GM18511 (cell line): ENCODE measurements around the gene IPO5.

Source experiments
- ATAC-seq: cut with Tn5 transposase; IDR thresholded peaks from one replicate; pipeline ENCODE4 v1.9.1; 2021; ENCODE audit warnings: mild to moderate bottlenecking, moderate library complexity; ENCODE audit not compliant: unreplicated experiment

The IPO5 gene

DNA sequence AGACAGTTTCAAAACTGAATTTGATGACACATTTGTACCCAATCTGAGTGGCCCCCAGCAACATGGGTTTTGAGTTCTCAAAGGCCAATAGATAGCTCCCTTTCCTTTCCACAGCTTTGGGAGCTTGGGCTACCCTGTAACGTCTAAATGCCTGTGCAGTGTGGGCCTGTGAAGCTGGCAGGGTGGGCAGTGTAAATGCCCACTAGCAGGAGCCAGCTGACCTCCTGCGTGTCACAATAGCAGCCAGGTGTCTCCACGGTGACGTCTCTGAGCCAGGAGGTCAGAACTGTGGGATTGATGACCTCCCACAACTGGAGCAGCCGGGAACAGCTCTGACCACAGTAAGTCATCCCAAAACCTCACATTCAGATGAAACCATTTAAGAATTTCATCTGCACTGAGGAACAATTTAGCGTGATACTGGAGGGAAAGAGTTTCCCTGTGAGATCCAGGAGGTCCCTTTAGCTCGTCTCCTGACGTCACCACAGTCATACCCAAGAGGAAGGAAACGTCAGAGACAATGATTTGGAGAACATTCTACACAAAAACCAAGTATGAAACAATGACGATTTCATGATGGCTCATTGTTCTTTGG lies at the start of gene IPO5:
Gene IPO5, plus strand, starts transcription at position 300 of the 595 bp plus-strand sequence. CDS start 23,022 bp downstream, outside the sequence.
- no peak for ATAC-seq

DNA sequence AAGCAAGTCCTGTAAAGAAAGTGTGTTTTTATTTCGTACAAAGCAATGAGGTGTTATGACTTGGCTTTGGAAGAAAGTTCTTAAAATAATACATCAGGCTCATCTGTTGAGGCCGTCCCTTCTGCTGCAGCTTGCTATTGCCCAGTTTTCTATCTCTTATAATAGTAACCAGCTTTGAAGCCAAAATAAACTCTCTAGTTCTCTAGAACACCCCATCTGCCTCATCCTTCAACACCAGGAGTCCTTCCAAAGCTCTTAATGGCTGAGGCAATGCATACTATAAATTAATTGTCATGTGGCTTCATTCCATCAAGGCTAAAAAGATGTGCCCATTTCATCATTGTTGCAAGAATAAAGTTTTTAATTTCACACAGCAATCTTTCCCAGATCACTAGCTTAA lies 49.4 kb upstream of the IPO5 start:
- no peak for ATAC-seq

DNA sequence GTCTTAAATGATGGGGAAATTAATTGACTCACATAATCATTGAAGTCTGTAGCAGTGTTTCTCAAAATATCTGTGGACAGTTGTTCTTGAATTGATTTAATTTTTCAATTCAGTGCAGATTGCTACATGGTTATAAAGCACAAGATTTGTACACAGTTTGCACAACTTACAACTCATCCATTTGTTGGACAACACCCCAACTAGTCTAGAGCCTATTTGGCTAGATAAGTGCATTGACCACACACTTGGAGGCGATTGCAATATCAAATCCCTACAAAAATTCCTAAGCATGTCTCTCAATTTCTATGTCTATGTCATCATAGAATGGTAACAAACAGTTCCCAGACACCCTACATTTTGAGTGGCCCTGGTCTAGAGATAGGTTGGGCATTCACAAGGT lies 48.0 kb upstream of the IPO5 start:
- no peak for ATAC-seq

DNA sequence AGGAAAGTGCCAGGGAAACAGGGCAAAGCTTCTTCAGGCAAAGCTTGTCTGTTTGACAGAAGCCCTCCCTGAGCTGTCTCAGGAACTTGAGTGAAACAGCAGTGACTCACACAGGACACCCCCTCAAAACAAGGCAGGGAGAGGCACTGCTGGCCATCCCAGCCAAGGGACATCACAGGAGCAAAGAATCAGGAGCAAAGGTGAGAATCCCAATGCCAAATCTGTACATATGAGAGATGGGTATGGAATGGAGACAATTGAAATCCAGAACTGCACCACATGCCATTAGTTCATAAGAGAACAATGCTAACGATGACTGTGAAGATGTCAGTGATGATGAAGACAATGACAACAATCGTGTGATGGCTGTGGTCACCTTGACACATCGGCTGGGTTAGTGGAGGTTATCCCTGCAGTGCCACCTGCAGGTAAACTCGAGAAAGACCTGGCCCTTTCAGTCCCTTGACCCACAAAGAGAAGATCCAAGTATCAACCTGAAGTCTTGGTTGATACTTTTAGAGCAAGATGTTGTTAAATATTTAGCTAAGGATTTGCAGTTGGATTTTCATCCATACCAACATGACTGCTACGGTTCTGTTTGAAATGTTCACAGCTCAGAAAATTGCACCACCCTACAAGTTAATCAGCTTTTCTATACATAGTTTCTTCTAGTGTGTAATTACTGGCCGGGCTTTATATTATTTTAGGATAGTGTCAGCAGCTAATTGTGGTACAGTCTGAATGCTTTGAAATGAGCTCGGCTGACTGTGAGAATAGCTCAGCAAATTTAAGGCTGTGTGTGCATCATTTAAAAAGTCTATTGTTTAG lies 42.0 kb upstream of the IPO5 start:
- ATAC-seq = peak; percentile 76

DNA sequence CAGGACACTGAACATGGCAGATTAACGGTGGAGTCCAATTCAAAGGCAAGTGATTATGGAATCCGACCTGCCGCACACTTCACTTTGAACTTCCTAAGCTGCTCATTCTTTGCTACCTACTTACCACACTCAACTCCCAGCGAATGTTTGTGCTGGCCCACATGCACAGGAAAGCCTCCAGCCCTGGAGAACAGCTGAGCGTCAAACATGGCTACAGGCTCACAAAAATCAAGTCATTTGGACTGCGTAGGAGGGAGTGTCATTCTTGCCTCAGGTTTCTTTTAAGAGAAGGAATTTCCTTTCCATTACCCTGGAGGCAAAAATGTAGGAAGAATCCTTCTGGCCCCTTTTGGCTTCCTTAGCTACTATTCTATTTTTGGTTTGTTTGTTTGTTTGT lies 41.3 kb upstream of the IPO5 start:
- ATAC-seq = no peak

DNA sequence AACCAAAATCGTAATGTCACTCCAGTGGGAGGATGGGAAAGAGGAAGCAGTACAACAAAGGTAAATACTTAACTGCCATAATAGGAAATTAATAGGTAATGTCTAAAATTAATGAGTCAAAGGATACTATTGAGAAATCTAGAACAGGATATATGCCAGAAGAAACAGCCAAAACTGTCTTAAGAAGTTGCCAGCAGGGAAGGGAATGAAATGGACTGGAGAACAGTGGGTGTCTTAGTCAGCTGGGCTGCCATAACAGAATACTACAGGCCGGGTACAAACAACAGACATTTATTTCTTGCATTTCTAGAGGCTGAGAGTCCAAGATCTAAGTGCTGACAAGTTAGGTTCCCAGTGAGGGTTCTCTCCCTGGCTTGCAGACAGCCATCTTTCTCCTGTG lies 40.3 kb upstream of the IPO5 start:
- ATAC-seq = no peak

DNA sequence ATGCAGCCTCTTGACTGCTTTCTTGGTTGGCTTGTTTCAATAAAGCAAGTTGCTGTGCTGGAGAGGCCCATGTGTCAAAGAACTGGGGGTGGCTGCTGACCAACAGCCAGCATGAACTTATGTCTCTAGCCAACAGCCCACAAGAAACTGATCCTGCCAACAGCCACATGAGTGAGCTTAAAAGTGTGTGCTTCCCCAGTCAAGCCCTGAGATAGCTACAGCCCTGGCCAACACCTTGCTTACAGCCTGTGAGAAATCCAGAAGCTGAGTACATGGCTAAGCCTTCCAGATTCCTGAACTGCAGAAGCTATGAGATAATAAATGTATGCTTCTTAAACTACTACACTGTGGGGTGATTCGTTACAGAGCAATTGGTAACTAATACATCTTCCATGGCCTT lies 38.9 kb upstream of the IPO5 start:
- no peak for ATAC-seq

DNA sequence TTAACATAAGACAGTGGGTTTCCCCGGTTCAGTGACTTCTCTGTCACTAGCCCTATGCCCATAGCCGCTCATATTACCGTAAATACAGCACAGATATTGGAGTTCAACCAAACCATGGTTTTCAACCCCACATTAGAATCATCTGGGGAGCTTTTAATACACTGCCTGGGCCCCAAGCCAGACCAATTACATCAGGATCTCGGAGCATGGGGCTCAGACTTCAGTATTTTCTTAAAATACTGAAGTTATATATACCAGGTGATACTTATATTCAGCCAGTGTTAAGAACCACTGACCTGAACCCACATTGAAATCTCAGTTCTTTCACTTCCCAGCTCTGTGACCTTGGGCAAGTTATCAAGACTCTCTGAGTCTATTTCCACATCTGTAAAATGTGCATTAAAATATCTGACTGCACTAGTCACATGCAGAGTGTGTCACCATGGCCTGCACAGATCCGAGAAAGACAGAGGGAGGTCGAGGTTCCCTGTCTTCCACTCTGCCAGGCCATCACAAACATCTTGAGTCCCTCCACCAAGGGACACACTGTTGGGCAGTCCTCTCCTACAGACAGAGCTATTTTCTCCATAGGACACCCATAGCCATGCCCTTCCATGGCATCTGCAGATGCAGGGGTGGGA lies 32.2 kb upstream of the IPO5 start:
- ATAC-seq = no peak

DNA sequence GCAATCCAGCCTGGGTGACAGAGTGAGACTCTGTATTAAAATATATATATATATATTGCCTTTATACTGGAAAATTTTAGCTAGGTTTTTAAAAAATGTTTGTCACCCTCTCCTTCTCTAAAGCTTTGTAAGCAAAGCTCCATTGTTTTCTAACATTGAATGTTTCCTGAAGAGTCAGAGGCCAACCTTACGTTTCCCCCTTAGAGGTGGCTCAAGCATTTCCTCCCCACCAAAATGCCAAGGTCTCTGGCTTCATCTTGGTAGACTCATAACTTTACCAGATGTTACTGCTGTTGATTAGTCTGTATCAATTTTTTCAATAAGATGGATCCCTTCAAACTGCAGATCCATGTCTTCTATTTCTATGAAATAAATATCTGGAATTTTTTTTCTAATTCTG lies 25.2 kb upstream of the IPO5 start:
- no peak for ATAC-seq

DNA sequence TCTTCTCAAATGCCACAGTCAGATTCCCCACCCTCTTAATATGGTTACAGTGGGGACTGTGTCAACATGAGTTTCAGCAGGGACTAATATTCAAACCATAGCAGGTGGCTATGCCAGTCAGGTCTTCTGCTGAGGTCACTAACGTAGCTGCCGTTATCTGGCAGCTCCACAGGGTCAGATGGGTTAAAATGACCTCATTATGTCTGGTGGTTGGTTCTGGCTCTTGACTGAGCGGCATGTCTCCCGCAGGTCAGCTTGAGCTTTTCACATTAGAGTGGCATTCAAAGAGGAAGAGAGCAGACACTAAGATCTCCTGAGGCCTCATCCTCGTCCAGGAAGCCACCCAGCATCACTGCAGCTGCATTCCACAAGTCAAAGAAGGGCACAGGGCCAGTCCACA lies 21.4 kb upstream of the IPO5 start:
- ATAC-seq = no peak

DNA sequence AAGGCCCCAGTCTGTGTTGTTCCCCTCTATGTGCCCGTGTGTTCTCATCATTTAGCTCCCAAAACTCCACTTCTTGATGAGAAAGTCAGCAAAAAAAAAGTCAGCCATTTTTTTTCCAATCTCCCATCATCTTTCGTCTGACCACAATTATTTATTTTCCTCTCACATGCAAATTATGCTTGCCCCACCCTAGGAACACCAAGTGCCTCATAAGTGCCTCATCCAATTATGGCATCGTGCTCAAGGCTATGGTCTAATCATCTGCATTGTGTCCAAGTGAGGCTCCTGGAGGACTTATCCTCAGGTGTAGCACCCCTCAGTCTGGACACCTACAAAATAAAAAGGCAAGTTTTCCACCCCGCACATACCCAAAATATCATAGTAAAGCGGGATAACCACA lies 20.8 kb upstream of the IPO5 start:
- no peak for ATAC-seq

DNA sequence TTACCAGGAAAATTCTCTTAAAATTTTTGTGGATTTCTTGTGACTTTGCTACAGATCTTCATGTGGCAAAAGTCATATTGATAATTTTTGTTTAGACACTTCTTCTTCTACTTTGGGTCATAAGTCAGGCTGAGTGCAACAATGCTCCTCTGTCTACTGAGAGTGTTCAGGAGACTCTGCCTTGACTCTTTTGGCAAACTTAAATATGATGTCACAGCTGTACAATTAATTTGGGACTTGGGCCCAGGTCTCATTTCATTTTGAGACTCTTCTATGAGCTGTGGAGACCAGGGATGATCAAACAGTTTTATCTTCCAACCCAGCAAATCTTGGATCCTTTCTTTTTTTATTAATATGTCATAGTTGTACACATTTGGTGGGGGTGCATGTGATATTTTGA lies 19.7 kb upstream of the IPO5 start:
- ATAC-seq = no peak

DNA sequence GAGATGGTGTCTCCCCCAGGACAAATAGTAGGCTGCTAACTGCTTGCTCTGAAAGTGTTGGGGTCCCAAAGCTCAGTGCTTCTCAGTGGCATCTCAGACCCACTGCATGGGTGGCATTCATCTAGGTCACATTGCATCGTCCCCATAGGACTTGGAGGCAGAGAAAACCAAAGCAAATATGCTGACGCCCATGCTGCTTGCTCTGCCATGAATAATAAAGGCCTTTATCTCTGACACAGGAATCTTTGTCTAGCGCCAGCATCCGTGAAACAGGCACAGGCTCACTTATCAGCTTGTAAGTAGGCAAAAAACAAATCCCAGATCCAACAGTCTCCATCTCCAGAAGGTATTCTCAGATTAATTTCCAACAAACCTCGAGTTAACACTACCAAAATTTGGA lies 18.9 kb upstream of the IPO5 start:
- no peak for ATAC-seq

DNA sequence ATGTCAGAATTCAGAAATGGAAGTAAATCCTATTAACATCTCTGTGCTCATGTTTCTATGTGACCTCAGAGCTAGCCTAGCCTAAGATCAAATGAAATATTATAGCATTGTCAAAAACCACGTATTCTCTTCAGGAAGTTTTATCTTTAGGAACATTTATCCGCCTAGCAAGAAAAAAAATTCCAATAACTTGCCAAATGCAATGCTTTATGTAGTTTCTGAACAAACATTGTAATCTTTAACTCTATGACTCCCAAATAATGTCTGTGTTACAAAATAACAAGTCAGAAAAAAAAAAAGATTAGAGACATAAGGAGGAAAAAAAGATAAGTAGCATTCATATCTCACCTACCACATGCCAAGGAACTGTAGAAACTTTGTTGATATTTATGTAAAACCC lies 18.4 kb upstream of the IPO5 start:
- no peak for ATAC-seq

DNA sequence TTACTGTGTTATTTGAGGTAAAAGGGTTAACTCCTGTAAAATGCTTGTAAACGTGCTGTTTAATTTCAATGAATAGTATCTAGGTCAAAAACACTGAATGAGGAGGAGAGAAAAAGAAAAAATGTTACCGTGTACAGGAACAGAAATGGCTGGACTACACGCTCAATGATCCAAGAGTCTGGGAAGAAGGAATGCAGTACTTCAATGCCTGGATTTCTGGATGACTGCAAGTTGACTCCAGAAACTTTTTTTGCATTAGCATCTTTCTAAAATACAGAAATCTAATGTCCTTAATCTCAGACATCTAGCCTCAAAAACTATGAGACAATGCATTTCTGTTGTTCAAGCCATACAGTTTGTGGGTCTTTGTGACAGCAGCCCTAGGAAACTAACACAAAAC lies 17.4 kb upstream of the IPO5 start:
- ATAC-seq = no peak

DNA sequence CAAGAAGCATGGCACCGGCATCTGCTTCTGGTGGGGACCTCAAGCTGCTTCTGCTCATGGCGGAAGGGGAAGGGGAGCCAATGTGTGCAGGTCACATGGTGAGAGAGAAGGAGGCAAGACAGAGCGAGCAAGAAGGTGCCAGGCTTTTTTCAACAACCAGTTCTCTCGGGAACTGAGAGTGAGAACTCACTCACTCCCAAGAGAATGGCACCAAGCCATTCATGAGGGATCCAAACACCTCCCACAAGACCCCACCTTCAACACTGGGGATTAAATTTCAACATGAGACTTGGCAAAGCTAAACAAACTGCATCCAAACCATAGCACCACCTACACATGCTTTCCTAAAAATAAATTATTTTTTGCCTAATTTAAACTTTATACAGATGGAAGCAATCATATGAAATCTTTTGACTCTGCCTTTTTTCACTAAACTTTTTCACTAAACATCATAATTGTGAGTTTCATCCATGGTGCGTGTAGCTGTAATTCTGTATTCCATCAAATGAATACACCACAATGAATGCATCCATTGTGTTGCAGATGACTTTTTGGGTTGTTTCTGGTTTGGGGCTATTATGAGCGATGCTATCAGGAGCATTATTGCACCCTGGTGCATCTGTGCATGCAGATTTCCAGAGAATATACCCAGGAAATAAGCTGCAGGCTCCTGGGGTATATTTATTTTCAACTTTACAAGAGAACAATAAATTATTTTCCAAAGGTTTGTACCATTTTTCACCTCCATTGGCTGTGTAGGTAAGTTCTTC lies 14.6 kb upstream of the IPO5 start:
- ATAC-seq = no peak

DNA sequence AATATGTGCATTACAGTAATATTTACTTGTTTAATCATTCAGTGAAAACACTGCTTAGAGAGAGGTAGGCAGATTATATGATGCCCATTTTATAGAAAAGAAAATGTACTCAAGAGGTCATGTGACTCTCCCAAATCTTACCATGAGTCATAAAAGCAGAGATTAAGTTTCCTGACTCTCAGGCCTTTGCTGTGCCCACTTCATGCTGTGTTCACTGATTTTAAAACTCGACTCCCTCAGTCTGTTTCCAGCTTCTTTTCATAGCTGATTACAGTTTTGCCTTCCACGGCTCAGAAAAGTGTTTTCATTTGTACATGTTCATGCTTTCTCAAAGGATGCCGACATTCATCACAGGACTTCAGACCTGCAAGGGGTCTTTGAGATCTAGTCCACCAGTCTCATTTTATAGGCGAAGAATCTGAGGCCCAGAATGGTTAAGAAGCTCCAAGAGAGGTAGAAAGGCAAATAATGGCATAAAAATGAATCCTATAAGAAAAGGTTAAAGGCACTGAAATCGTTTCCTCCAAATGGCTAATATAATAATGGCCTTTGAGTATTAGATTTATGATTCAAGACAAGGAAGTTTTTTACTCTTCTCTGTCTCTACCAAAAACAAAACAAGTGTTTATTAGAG lies 9.0 kb upstream of the IPO5 start:
- ATAC-seq = no peak

DNA sequence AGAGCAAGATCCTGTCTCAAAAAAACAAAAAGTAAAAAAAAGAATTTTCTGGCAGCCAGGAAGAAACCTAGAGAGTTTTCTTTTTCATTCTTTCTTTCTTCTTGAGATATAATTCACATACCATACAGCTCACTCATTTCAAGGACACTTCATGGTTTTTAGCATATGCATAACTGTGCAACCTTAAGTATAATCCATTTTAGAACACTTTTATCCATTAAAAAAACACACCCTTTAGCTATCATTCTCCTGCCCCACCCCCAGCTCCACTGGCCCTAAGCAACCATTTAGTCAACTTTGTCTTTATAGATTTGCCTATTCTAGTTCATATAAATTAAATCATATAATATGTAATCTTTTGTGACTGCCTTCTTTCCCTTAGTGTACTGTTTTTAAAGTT lies 8.1 kb upstream of the IPO5 start:
- ATAC-seq = no peak

DNA sequence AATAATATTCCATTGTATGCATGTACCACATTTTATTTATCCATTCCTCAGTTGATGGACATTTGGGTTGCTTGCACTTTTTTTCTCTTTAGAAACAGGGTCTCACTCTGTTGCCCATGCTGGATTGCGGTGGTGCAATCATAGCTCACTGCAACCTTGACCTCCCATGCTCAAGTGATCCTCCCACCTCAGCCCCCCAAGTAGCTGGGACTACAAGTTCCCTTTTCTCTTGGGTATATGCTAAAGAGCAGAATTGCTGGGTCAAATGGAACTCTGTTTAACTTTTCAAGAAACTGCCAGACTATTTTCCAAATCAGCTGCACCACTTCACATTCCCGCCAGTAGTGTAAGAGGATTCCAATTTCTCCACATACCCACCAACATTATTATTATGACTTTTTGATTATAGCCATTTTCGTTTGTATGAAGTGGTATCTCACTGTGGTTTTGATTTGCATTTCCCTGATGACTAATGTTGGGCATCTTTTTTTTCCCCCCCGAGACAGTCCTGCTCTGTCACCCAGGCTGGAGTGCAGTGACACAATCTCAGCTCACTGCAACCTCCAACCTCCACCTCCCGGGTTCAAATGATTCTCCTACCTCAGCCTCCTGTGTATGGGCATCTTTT lies 7.6 kb upstream of the IPO5 start:
- ATAC-seq = peak; percentile 69

DNA sequence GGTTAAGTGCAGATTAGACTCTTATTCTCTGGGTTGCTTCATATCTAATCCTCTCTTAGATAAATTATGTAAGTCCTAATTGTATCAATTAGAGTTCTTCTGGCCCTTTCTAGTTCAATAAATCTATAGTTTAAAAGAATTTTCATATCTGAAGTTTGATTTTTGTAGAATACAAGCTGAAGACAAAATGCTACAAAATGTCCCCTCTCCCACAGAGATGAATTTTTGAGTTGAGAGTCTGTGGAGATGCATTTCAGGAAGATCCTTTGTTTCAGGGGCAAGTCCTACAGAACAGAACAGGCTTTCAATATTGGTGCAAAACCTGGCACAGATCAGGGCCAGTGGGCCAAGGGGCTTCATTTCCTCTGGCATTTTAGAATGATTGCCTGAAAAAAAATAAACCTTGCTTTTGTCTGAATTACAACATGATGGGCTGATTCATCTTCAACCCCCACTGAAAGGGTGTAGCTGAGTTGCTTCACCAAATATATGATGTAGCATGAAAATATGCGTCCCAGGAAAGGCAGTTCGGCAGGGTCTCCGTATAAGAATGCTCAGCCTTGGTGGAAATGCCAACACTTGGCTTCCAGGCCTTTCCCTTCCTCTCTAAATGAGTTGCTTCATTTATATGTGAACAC lies 6.4 kb upstream of the IPO5 start:
- no peak for ATAC-seq
